ACC112 (cell line): Measurements from ENCODE around the gene SPOCK1.
"Not testable (repeated sequence)": the region's sequence is repeated elsewhere in the genome, so short reads cannot be mapped to it uniquely, and the experiment has no call there.

Source experiments
- H2AFZ ChIP-seq: fragments of 200-600 bp; sonication (generic); one replicate; pipeline ENCODE4 v1.6.0; 2017; ENCODE audit warnings: antibody characterized with exemption, low read length; ENCODE audit not compliant: unreplicated experiment
- H3K27ac ChIP-seq: fragments of 200-600 bp; sonication (generic); 2 replicates; pipeline ENCODE4 v1.5.1; 2014; ENCODE audit warnings: low read depth, mild to moderate bottlenecking, antibody characterized with exemption, low read length, moderate library complexity
- H3K27me3 ChIP-seq: fragments of 200-600 bp; sonication (generic); 2 replicates; pipeline ENCODE4 v1.6.1; 2014; ENCODE audit warnings: mild to moderate bottlenecking, antibody characterized with exemption, low read length, moderate library complexity, mixed read lengths; ENCODE audit not compliant: insufficient read depth
- H3K36me3 ChIP-seq: fragments of 200-600 bp; sonication (generic); 2 replicates; pipeline ENCODE4 v1.6.1; 2016; ENCODE audit warnings: mild to moderate bottlenecking, antibody characterized with exemption, low read length, moderate library complexity, mixed read lengths; ENCODE audit not compliant: insufficient read depth
- H3K4me1 ChIP-seq: fragments of 200-600 bp; sonication (generic); one replicate; pipeline ENCODE4 v1.6.1; 2016; ENCODE audit warnings: low read length, mixed read lengths; ENCODE audit not compliant: insufficient read depth, unreplicated experiment, control insufficient read depth
- H3K4me3 ChIP-seq: fragments of 200-600 bp; sonication (generic); 2 replicates; pipeline ENCODE4 v1.5.1; 2014; ENCODE audit warnings: mild to moderate bottlenecking, low read depth, low read length
- H3K79me2 ChIP-seq: fragments of 200-600 bp; sonication (generic); one replicate; pipeline ENCODE4 v1.6.0; 2016; ENCODE audit warnings: low read length; ENCODE audit not compliant: control insufficient read depth, unreplicated experiment, insufficient read depth

Gene SPOCK1

DNA sequence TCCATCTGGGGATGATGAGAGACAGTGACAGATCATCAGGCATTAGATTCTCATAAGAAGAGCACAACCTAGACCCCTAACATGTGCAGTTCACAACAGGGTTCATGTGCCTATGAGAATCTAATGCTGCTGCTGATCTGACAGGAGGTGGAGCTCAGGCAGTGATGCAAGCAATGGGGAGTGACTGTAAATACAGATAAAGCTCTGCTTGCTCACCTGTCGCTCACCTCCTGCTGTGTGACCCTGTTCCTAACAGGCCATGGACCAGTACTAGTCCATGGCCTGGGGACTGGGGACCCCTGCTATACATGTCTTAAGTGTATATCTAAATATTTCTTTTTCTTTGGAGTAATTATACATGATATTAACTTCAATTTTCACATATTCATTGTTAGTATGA, 265.8 kb downstream of the SPOCK1 start:
- H3K79me2 ChIP-seq, H3K4me1 ChIP-seq, H3K36me3 ChIP-seq, H3K27me3 ChIP-seq, H3K4me3 ChIP-seq, H3K27ac ChIP-seq, H2AFZ ChIP-seq: not testable (repeated sequence)

DNA sequence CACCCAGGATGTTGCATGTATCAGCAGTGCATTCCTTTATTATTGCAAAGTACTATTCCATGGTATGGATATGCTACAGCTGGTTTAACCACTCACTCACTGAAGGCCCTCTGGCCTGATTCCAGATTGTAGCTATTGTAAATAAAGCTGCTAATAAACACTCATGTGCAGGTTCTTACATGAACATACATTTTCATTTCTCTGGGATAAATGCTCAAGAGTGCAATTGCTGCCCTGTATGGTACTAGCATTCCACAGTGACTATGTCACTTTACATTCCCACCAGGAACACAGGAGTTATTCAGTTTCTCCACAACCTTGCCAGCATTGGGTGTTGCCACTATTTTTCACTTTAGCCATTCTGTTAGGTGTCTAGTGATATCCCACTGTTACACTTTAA, 267.6 kb downstream of the SPOCK1 start:
- Histone ChIP-seq H3K27me3 (no peaks in the 10 kb centered on the region), H3K79me2 (no peaks in the 10 kb centered on the region), H3K4me3 (no peak overlapping the region), H3K36me3 (no peaks in the 10 kb centered on the region), H3K27ac (no peak overlapping the region), H3K4me1 (peaks cover 5% of the 10 kb centered on the region), H2AFZ (no peak overlapping the region)

DNA sequence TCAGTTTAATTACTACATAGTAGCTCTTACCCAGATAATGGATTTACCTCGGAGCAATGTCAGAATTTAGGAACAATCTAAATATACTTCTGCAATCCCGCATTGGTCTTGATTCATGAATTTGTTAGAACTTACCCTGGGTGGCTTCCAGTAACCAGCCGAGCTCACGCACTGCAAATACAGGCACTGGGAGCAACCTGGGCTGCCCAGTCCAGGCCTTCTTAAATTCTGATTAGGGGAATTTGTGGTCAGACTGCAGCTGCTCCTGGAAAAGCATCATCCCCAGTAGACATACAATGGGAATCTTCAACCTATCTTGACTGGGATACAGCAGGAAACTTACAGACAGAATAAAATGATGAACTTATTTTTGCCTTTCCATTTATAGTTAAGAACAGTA, 270.3 kb downstream of the SPOCK1 start:
- H3K4me1 ChIP-seq = peaks cover 5% of the 10 kb centered on the region

DNA sequence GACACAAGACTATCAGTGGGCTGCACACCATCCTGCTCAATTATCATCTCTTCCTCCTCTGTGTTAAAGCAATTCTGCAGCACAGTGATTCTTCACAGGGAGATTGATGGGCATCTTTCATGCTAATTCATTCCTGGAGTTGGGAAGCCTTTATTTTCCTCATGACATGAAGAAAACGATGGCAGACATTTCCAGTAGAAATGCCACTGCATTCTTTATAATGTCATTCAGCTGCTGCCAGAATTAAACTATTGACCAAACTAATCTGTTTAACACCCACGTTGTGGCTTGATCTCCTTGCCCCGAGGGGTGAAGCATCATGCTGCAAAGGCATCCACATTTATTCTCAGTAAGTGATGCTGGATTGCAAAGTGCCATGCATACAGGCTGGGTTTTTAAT, 273.0 kb downstream of the SPOCK1 start:
- no peaks in the 10 kb centered on the region for H3K36me3 ChIP-seq
- H3K27ac ChIP-seq = no peak overlapping the region
- H2AFZ ChIP-seq = no peak overlapping the region
- H3K4me3 ChIP-seq = no peak overlapping the region
- H3K79me2 ChIP-seq = no peaks in the 10 kb centered on the region
- H3K27me3 ChIP-seq = no peaks in the 10 kb centered on the region
- H3K4me1 ChIP-seq = no peaks in the 10 kb centered on the region

More for the DNA sequence above, 270.3 kb downstream of the SPOCK1 start:
- no peaks in the 10 kb centered on the region for H3K79me2 ChIP-seq
- H3K36me3 ChIP-seq = no peaks in the 10 kb centered on the region
- no peaks in the 10 kb centered on the region for H3K27me3 ChIP-seq
- no peak overlapping the region for H3K27ac ChIP-seq
- H3K4me3 ChIP-seq = no peak overlapping the region
- no peak overlapping the region for H2AFZ ChIP-seq

DNA sequence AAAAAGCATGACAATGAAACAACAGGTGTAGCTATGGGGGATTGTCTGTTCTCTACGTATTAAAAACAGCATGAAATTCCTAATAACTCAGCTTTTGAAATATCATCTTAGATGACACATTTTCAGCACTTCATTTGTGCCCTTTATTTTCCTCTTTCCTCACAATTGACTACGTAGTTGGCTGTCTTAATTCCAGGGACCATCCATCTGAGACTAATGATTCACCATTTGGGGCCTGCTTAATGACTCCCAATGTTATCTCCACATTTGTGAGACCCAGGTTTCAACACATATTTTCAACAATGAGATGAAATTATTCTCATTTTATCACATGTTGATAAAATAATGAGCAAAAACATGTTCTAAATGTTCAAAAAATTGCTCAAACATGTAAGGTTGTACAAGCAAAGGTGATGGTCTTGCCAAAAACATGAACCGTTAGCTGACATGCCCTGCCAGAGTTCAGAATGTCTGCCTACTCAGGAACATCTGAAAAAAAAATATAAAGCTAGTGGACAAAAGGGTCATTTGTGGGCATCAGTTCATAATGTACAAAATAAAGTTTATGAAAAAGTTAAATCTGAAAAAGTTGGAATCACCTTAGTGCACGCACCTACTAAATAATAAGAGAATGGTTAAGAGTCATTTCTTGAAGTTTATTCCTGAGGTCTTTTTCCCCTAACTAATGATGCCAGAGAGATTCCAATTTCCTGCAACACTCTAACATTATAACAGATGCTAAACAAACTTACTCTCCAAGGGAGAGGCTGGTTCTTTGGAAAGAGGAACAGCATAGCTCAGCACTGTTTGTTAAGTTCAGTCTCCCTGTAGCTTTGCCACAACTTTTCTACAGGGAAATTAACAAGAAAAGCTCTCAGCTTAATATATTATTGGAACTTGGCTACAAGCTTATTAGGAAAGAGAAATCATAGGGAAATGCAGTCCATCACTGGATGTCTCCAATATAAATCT, 275.5 kb downstream of the SPOCK1 start:
- Histone ChIP-seq H3K4me3 (no peak overlapping the region), H2AFZ (no peak overlapping the region), H3K27me3 (no peaks in the 10 kb centered on the region), H3K4me1 (peaks cover 16% of the 10 kb centered on the region), H3K79me2 (no peaks in the 10 kb centered on the region), H3K36me3 (no peaks in the 10 kb centered on the region), H3K27ac (no peak overlapping the region)

DNA sequence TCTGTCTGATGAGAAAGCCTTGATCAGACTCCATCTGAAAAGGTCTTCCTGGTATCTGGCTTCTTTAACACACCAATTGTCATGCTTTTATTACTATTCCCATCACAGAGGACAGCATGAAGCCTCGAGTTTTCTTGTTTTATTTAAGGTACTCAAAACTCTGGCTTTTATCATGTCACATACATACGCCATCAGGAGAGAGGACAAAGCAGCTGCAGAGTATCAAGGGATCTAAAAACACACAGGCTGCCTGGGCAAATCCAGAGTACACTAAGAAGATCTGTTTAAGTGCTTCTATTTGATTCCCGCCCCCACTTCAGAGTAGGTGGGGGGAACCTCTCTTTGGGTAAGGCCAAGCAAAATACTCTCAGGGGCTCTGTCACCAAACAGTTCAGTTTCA, 277.2 kb downstream of the SPOCK1 start:
- Histone ChIP-seq H3K79me2 (no peaks in the 10 kb centered on the region), H2AFZ (no peak overlapping the region), H3K27me3 (no peaks in the 10 kb centered on the region), H3K27ac (no peak overlapping the region), H3K4me1 (peaks cover 23% of the 10 kb centered on the region), H3K4me3 (no peak overlapping the region), H3K36me3 (no peaks in the 10 kb centered on the region)

DNA sequence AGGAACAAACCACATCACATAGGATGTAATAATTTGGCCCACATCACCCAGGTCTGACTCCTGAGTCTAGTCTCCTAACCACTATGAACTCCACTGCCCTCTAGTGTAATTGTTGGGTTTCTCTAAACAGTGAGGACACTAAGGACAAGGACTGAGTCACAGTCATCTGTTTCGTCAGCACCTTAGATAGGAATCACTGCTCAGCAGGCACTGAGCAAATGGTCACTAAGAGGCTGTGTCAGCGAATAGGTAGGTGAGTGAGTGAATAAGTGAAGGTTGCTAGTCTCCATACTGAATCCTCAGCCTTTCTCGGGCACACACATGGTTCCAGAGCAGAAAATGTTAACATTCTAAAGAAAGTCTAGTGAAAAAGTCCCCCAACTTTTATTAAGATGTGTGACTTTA, 278.6 kb downstream of the SPOCK1 start:
- H3K4me1 ChIP-seq = peaks cover 23% of the 10 kb centered on the region
- no peak overlapping the region for H3K27ac ChIP-seq
- no peaks in the 10 kb centered on the region for H3K79me2 ChIP-seq
- H3K4me3 ChIP-seq = no peak overlapping the region
- H3K27me3 ChIP-seq = no peaks in the 10 kb centered on the region
- no peaks in the 10 kb centered on the region for H3K36me3 ChIP-seq
- H2AFZ ChIP-seq = no peak overlapping the region

DNA sequence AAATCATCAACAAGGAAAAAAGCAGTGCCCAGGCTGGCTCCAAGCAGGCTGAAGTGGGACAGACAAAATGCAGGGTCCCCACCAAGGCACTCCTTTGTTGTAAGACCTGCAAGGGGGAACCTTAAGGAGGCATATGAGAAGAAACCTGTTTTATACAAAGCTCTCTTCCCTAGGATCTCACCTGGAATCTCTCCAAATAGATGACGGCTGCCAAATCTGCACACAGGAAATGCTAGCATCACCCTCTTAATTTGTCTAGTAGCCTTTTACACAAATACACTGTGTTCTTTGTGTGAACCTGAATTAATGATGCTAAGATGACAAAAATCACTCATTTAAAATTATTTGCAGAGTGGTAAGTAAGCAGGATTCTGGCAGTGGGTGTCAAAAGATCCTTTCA, 280.2 kb downstream of the SPOCK1 start:
- Histone ChIP-seq H3K4me1 (peaks cover 40% of the 10 kb centered on the region), H2AFZ (no peak overlapping the region), H3K4me3 (no peak overlapping the region; the same call in 1 of the 2 replicates), H3K79me2 (no peaks in the 10 kb centered on the region), H3K36me3 (no peaks in the 10 kb centered on the region), H3K27me3 (no peaks in the 10 kb centered on the region), H3K27ac (no peak overlapping the region)

DNA sequence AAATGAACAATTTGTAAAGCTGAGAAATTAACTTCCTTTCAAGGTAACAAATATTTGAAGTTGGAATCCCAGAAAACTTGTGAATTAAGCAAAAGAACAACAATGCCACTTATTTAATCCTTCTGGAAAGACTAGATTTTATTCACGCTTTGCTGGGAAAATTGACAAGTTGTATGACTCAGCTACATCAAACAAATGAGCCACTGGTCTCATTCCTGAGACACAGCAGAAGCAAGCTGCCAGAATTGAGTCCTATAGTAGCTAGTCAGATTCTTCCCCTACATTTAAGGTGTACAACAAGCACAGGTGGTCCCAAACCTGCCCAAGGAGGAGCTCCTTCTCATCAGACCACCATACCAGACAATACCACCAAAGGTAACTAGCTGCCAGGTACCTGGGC, 280.7 kb downstream of the SPOCK1 start:
- peak overlapping the region; percentile 37 for H3K27ac ChIP-seq
- H3K4me3 ChIP-seq = no peak overlapping the region; the same call in 1 of the 2 replicates
- no peaks in the 10 kb centered on the region for H3K79me2 ChIP-seq
- no peak overlapping the region for H2AFZ ChIP-seq
- no peaks in the 10 kb centered on the region for H3K36me3 ChIP-seq
- H3K27me3 ChIP-seq = no peaks in the 10 kb centered on the region
- peaks cover 44% of the 10 kb centered on the region for H3K4me1 ChIP-seq

DNA sequence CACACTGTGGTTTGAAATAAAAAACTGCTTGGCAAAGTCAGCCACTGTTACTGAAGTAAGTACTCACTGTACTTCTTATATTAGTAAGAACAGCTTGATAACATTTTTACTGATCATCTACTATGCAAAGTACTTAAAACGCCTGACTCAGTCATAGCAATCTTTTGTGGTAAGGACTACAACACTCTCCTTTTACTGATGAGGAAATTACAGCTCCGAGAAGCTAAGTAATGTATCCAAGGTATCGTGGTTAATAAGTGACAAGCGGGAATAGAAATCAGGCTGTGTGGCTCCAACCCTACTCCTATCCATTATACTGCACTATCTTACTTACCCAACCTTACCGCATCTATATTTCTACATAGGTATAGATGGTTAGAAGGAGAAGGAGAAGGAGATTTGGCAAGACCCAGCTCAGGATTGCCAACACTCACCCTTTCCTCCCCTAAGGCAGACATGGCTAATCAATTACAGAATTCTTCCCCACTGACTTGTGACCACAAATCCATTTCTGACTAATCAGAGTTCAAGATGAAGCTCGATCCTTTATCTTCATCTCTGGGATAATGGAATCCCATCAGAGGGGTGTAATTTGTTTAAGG, 281.4 kb downstream of the SPOCK1 start:
- H3K36me3 ChIP-seq = no peaks in the 10 kb centered on the region
- no peak overlapping the region for H2AFZ ChIP-seq
- peaks cover 44% of the 10 kb centered on the region for H3K4me1 ChIP-seq
- H3K79me2 ChIP-seq = no peaks in the 10 kb centered on the region
- H3K4me3 ChIP-seq = no peak overlapping the region
- peak overlapping the region; percentile 37; the same call in 1 of the 2 replicates for H3K27ac ChIP-seq
- H3K27me3 ChIP-seq = no peaks in the 10 kb centered on the region
